ENCODE data around the gene STYX. TPM values are rescaled to one million over a fixed set of nuclear protein-coding genes. Genes with fewer than 3 reads are reported as not detected.

Gene STYX
- total RNA-seq, 2 donors from 2014 or later = 12.8 to 16.6 TPM

GRCh38 chr14:52692248-52692962 is 37.6 kb upstream of the STYX start:
- TF ChIP-seq CTCF (IDR thresholded peaks at IDR 0.05) = no peak
- no peak for TF ChIP-seq POLR2A (IDR thresholded peaks at IDR 0.05)
- TF ChIP-seq POLR2AphosphoS5 (IDR thresholded peaks at IDR 0.05) = no peak
- no peak for DNase-seq (ENCODE audit: low spot score)
- H3K4me3 ChIP-seq = no peak overlapping the region
- no peaks in the 10 kb centered on the region for H3K36me3 ChIP-seq
- WGBS = 82% methylated on average over 5 of the region's 5 CpGs
- H3K4me1 ChIP-seq (replicated peaks) = peaks cover 4% of the 10 kb centered on the region
- H3K27me3 ChIP-seq (replicated peaks; ENCODE audit: insufficient read depth) = no peaks in the 10 kb centered on the region
- intact Hi-C loops (cut with DNase I) = loop anchor here (10.0 kb wide), 2 partner anchors 138 to 388 kb away; partner anchors contain the start of genes GPR137C and TXNDC16
- H3K27ac ChIP-seq = no peak overlapping the region
- no peaks in the 10 kb centered on the region for H3K9me3 ChIP-seq

GRCh38 chr14:52693036-52693435 is 36.9 kb upstream of the STYX start:
- Histone ChIP-seq H3K27me3 (replicated peaks; ENCODE audit: insufficient read depth) (no peaks in the 10 kb centered on the region), H3K9me3 (no peaks in the 10 kb centered on the region), H3K4me3 (no peak overlapping the region), H3K27ac (no peak overlapping the region), H3K36me3 (no peaks in the 10 kb centered on the region), H3K4me1 (replicated peaks) (peaks cover 4% of the 10 kb centered on the region)
- DNase-seq (ENCODE audit: low spot score) = no peak
- TF ChIP-seq POLR2A (IDR thresholded peaks at IDR 0.05) = no peak
- TF ChIP-seq POLR2AphosphoS5 (IDR thresholded peaks at IDR 0.05) = no peak
- TF ChIP-seq CTCF (IDR thresholded peaks at IDR 0.05) = no peak
- 84% methylated on average over 3 of the region's 3 CpGs for WGBS
- intact Hi-C loops (cut with DNase I) = loop anchor here (10.0 kb wide), 2 partner anchors 138 to 388 kb away; partner anchors contain the start of genes GPR137C and TXNDC16

- no peak for DNase-seq (ENCODE audit: low spot score)
- TF ChIP-seq POLR2AphosphoS5 (IDR thresholded peaks at IDR 0.05) = no peak
- no peaks in the 10 kb centered on the region for H3K36me3 ChIP-seq
- H3K27ac ChIP-seq = no peak overlapping the region
- intact Hi-C loops (cut with DNase I) = loop anchor here (10.0 kb wide), 2 partner anchors 139 to 389 kb away; partner anchors contain the start of genes GPR137C and TXNDC16
- H3K9me3 ChIP-seq = no peaks in the 10 kb centered on the region
- H3K4me1 ChIP-seq (replicated peaks) = peaks cover 4% of the 10 kb centered on the region
- 96% methylated on average over 7 of the region's 7 CpGs for WGBS
- no peak overlapping the region for H3K4me3 ChIP-seq
- no peaks in the 10 kb centered on the region for H3K27me3 ChIP-seq (replicated peaks; ENCODE audit: insufficient read depth)
Measured at GRCh38 chr14:52693532-52693931, 36.4 kb upstream of the STYX start.

GRCh38 chr14:52694761-52695480 is 35.0 kb upstream of the STYX start:
- Histone ChIP-seq H3K27me3 (replicated peaks; ENCODE audit: insufficient read depth) (no peaks in the 10 kb centered on the region), H3K4me1 (replicated peaks) (peaks cover 4% of the 10 kb centered on the region), H3K9me3 (no peaks in the 10 kb centered on the region), H3K27ac (peak overlapping the region; percentile 96 to 97), H3K4me3 (peak overlapping the region; percentile 67 to 77), H3K36me3 (no peaks in the 10 kb centered on the region)
- DNase-seq (ENCODE audit: low spot score) = peak; percentile 44
- peak; percentile 16 for TF ChIP-seq POLR2AphosphoS5 (IDR thresholded peaks at IDR 0.05)
- TF ChIP-seq POLR2A (IDR thresholded peaks at IDR 0.05) = no peak
- peak in 2 of 4 experiments; percentile 0 to 9 for TF ChIP-seq CTCF (IDR thresholded peaks at IDR 0.05)
- WGBS = 1% methylated on average over 29 of the region's 46 CpGs
- intact Hi-C loops (cut with DNase I) = loop anchor here (10.0 kb wide), 2 partner anchors 140 to 390 kb away; partner anchors contain the start of genes GPR137C and TXNDC16

- Histone ChIP-seq H3K36me3 (no peaks in the 10 kb centered on the region), H3K27me3 (replicated peaks; ENCODE audit: insufficient read depth) (no peaks in the 10 kb centered on the region), H3K4me3 (peak within 1 kb of the TSS; percentile 67 to 77), H3K9me3 (no peaks in the 10 kb centered on the region), H3K27ac (peak within 1 kb of the TSS; percentile 96 to 97), H3K4me1 (replicated peaks) (peaks cover 7% of the 10 kb centered on the region)
- peak; percentile 76 for DNase-seq (ENCODE audit: low spot score)
- TF ChIP-seq CTCF (IDR thresholded peaks at IDR 0.05) = no peak
- peak; percentile 78 for TF ChIP-seq POLR2A (IDR thresholded peaks at IDR 0.05)
- TF ChIP-seq POLR2AphosphoS5 (IDR thresholded peaks at IDR 0.05) = peak; percentile 60
- 1% methylated on average over 49 of the region's 78 CpGs for WGBS
- intact Hi-C loops (cut with DNase I) = loop anchor here (10.0 kb wide), 2 partner anchors 141 to 391 kb away; partner anchors contain the start of genes GPR137C and TXNDC16
Measured at GRCh38 chr14:52695481-52696091, 34.4 kb upstream of the STYX start, which contains the start of gene ERO1A. Gene ERO1A, minus strand, starts transcription at chr14:52695558. Its CDS starts 77 bp downstream, at chr14:52695481.
